PC-3 (cell line): ENCODE results near the gene STK4.

Experiments
- EZH2 ChIP-seq: fragments of 300-600 bp; sonication (generic); IDR thresholded peaks from one replicate; pipeline ENCODE4 v1.6.1; 2017; ENCODE audit warnings: antibody characterized with exemption, mild to moderate bottlenecking, low read length; ENCODE audit not compliant: unreplicated experiment
- EZH2phosphoT487 ChIP-seq: fragments of 300-600 bp; sonication (generic); IDR thresholded peaks from 2 replicates; pipeline ENCODE4 v1.6.1; 2018; ENCODE audit warnings: mild to moderate bottlenecking, antibody characterized with exemption, low read length, borderline replicate concordance
- TF ChIP-seq, protein P1 (sequence below): fragments of 300-600 bp; sonication (generic); conservative IDR thresholded peaks from 2 replicates; pipeline ENCODE4 v1.5.1; 2017; ENCODE audit warnings: antibody characterized with exemption, low read depth, mild to moderate bottlenecking, low read length

GRCh38 chr20:45039475-45039820 lies 73.1 kb downstream of the STK4 start:
- no peak for TF ChIP-seq EZH2
- no peak for TF ChIP-seq EZH2phosphoT487
- TF ChIP-seq, protein P1, sequence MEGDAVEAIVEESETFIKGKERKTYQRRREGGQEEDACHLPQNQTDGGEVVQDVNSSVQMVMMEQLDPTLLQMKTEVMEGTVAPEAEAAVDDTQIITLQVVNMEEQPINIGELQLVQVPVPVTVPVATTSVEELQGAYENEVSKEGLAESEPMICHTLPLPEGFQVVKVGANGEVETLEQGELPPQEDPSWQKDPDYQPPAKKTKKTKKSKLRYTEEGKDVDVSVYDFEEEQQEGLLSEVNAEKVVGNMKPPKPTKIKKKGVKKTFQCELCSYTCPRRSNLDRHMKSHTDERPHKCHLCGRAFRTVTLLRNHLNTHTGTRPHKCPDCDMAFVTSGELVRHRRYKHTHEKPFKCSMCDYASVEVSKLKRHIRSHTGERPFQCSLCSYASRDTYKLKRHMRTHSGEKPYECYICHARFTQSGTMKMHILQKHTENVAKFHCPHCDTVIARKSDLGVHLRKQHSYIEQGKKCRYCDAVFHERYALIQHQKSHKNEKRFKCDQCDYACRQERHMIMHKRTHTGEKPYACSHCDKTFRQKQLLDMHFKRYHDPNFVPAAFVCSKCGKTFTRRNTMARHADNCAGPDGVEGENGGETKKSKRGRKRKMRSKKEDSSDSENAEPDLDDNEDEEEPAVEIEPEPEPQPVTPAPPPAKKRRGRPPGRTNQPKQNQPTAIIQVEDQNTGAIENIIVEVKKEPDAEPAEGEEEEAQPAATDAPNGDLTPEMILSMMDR, result no peak
